Astrocyte of the hippocampus (primary cell): ENCODE measurements around the gene TCAP.

Experiments
- DNase-seq: peaks from one replicate; pipeline ENCODE4 v3.0.0; 2011; ENCODE audit warnings: low read depth, low spot score

The TCAP gene

GRCh38 chr17:39629494-39629880 lies 35.7 kb upstream of the TCAP start:
- no peak for DNase-seq

GRCh38 chr17:39629898-39630297 lies 35.3 kb upstream of the TCAP start:
- no peak for DNase-seq

GRCh38 chr17:39631403-39631802 lies 33.7 kb upstream of the TCAP start:
- no peak for DNase-seq

GRCh38 chr17:39632153-39632941 lies 32.8 kb upstream of the TCAP start:
- DNase-seq: no peak

- no peak for DNase-seq
Measured at GRCh38 chr17:39633570-39634183, 31.5 kb upstream of the TCAP start.

- DNase-seq: peak; percentile 67
Measured at GRCh38 chr17:39634384-39634871, 30.7 kb upstream of the TCAP start.

- DNase-seq: no peak
Measured at GRCh38 chr17:39635614-39636176, 29.5 kb upstream of the TCAP start.

- DNase-seq: no peak
Measured at GRCh38 chr17:39636587-39636926, 28.6 kb upstream of the TCAP start.

- peak; percentile 93 for DNase-seq
Measured at GRCh38 chr17:39636927-39637736, 28.0 kb upstream of the TCAP start, which contains the start of gene STARD3. Gene STARD3 (plus strand): TSS chr17:39637144. CDS start chr17:39653532, 16,388 bp downstream.

- no peak for DNase-seq
Measured at GRCh38 chr17:39638317-39638716, 26.8 kb upstream of the TCAP start.

- DNase-seq: no peak
Measured at GRCh38 chr17:39639043-39639442, 26.1 kb upstream of the TCAP start.

- peak; percentile 26 for DNase-seq
Measured at GRCh38 chr17:39639566-39640458, 25.3 kb upstream of the TCAP start.

- DNase-seq: no peak
Measured at GRCh38 chr17:39640591-39641031, 24.5 kb upstream of the TCAP start.

GRCh38 chr17:39641097-39641496 lies 24.1 kb upstream of the TCAP start:
- no peak for DNase-seq

GRCh38 chr17:39641883-39642282 lies 23.3 kb upstream of the TCAP start:
- no peak for DNase-seq

GRCh38 chr17:39642291-39643074 lies 22.7 kb upstream of the TCAP start:
- DNase-seq: no peak

- peak; percentile 40 for DNase-seq
Measured at GRCh38 chr17:39643271-39643670, 21.9 kb upstream of the TCAP start.

GRCh38 chr17:39647256-39647655 lies 17.9 kb upstream of the TCAP start:
- DNase-seq: no peak

GRCh38 chr17:39648616-39649366 lies 16.4 kb upstream of the TCAP start:
- peak; percentile 34 for DNase-seq
